OCI-M2 (cell line): ENCODE measurements around the gene CFAP97.
"Not testable (repeated sequence)": the region's sequence is repeated elsewhere in the genome, so short reads cannot be mapped to it uniquely, and the experiment has no call there.

Experiments used
- DNase-seq: peaks from one replicate; lab custom pipeline; 2025; ENCODE audit not compliant: unreplicated experiment; lab: John Stamatoyannopoulos, UW

The CFAP97 gene

DNA sequence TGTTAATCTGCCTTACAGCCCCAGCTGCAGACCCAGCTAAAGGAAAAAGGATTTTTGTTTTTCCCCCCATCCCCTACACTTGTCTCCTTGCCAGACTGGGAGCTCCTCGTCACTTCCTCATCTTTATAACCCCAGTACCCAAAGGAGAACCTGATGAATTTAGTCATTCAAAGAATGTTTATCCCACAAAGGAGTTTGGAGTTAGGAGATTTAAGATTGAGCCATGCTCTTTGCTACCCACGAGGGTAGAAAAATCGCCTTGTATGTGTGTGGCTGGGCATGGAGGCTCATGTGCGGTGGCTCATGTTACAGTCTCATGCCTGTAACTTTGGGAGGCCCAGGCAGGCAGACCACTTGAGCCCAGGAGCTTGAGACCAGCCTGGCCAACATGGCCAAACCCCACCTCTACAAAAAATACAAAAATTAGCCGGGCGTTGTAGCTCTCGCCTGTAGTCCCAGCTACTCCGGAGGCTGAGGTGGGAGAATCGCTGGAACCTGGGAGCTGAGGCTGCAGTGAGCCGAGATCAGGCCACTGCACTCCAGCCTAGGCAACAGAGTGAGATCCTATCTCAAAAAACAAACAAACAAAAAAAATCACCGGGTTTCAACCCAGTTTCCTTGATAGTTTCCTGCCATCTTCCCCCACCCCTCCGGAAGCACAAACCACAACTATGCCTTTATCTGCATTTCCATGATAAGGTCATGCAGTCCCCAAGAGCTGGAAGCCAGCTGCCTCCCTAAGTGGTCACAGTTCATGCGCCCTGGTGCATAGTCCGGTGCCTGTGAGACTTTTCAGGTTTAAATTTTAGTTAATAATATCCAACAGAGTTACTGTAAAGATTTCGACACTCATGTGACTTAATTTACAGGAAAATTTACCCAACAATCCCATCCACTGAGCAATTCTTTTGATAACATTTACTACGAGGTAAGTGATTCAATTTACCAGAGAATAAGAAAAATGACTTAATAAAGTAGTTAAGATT, 1.5 kb downstream of the CFAP97 start:
- DNase-seq = peak; percentile 7

GRCh38 chr4:185198189-185198588, 5.6 kb downstream of the CFAP97 start:
- not testable (repeated sequence) for DNase-seq

DNA sequence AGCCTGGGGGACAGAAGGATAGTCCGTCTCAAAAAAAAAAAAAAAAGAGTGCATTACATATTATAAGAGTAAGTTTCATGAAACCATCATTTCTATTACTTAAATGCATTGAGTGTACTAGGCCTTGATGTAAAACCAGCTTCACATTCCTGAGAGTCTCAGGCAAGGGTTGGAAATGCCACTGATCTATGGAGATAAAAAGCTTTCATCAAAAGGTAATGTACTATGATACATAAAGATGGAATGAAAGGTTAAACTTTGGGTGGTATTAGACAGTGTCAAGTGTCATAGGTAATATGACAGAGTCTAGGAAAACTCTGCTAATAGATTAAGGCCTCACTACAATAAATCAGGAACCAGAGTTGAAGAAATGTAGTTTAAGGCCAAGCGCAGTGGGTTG, 7.4 kb downstream of the CFAP97 start:
- no peak for DNase-seq

GRCh38 chr4:185194924-185195888, 8.6 kb downstream of the CFAP97 start:
- DNase-seq = no peak

DNA sequence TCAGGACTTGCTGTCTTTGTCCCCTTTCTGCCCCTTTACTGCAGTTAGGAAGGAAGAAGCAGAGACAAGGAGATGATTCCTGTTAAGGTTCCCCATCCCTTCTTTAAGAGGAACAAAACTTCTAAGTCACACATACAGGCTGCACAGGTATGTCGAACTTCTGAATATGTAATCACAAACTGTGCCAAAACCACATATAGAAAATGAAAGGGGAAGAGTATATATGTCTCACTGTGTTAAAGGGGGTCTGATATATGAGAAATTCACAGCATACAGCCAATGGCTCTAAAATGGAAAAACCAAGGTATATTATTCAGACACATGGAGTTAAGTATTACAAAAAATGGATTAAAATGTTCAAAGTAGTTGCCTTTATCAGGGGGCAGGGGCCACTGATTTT, 11.7 kb downstream of the CFAP97 start:
- DNase-seq = no peak

DNA sequence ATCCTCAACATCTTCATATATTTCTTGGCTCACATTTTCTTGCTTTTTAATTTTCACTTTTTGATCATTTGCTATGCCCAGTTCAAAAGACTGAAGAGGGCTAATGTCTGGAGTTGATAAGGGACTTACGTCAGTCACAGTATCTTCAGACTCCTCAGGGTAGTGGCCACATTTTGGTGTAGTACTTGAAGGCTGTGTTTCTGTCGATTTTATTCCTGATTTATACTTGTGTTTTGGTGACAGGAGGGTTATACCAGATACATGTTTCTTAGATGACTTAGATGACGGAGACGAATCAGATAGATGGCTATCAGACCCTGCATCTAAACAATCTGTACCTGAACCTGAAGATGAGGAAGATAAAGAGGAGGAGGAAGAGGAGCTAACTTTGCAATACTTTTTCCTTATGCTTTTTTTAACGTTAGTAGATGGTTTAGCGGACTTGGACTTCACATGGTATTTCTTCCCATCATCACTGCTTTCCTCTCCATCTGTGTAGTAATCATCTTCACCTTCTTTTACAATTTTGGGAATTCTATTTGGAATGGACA, 13.4 kb downstream of the CFAP97 start:
- no peak for DNase-seq

GRCh38 chr4:185189606-185190305, 14.0 kb downstream of the CFAP97 start:
- DNase-seq = no peak

DNA sequence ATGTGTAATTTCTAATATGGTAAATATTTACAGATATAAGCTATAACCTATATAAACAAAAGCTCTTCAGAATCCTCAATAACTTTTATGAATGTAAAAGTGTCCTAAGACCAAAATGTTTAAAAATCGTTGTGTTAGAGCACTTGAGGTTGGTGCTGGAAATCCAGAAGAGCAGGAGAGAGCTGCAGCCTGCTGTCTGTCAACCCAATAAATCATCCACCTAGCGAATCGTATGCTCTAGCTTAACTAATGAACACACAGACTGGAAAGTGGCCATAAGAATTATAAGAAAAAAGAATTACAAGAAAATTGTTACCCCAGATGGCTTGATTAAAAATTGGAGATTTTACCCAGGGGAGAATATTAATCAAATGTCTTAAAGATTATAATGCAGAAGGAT, 17.0 kb downstream of the CFAP97 start:
- DNase-seq = no peak

- no peak for DNase-seq
Measured at GRCh38 chr4:185183622-185184281, 20.0 kb downstream of the CFAP97 start.

GRCh38 chr4:185182239-185182638, 21.6 kb downstream of the CFAP97 start:
- DNase-seq = no peak

GRCh38 chr4:185179488-185179887, 24.3 kb downstream of the CFAP97 start:
- no peak for DNase-seq

DNA sequence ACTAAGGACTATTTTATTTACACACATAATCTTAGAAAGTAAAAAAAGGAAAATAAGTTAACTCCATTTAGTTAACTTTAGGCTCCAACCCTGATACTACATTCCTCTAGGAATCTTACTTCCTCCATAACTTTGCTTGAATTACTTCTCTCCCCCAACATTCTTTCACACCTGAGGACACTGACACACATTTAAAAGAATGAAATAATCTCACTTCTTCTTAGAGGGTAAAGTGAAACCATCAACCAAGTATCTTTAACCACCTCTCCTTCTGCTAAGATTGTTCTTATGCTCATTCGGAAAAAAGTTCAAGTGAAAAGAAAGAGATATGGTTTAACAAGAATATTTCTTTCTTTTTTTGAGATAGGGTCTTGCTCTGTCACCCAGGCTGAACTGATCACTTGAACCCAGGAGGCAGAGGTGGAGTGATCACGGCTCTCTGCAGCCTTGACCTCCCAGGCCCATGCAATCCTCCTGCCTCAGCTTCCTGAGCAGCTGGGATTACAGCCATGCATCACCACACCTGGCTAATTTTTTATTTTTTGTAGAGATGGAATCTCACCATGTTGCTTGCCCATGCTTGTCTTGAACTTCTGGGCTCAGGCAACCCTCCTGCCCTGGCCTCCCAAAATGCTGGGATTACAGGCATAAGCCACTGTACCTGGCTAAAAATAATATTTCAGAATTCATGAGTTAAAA, 32.3 kb downstream of the CFAP97 start:
- no peak for DNase-seq

GRCh38 chr4:185167234-185167633, 36.6 kb downstream of the CFAP97 start:
- DNase-seq = no peak

GRCh38 chr4:185165605-185166063, 38.2 kb downstream of the CFAP97 start:
- no peak for DNase-seq

GRCh38 chr4:185151296-185151695, 52.5 kb downstream of the CFAP97 start:
- DNase-seq = no peak

DNA sequence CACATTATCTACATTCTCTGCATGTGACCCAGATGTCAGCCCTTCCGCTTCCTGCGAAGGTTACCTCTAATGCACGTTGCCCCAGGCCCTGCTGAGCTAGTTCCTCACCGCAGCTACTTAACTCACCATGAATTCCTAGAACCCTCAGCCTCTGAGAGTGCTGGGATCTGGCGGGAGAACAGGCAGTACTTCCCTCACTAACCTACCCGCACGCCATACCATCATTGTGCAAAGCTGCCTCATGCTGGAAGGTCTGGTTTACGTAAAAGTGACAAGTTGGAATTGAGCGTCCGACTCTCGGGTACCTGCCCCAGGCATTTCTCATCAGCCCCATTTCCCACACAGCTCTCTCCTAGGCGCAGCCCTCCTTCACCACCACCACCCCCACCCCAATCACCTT, 54.4 kb downstream of the CFAP97 start:
- DNase-seq = no peak

- DNase-seq = no peak
Measured at GRCh38 chr4:185145572-185145971, 58.2 kb downstream of the CFAP97 start.

- DNase-seq = no peak
Measured at GRCh38 chr4:185144601-185145240, 59.1 kb downstream of the CFAP97 start.

DNA sequence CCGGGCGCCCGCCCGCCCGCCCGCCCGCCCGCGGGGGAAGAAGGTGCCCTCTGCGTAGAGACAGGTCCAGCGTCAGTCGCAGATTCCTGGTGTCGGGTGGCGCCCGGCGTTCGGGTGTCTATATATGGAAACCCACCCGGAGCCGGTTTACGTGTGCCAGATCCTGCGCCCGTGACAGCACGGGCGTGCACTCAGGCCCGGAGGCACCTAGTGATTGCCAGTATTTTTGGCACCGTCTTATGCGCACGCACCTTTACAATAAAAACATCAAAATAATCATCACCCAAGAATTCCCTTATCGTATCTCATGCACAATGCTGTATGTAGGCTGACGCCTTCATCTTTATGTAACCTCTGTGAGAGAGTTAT, 60.2 kb downstream of the CFAP97 start:
- no peak for DNase-seq
